Ectodermal cell (in vitro differentiated cells): Measurements from ENCODE around the gene RFX1.
"Not testable (repeated sequence)": the region's sequence is repeated elsewhere in the genome, so short reads cannot be mapped to it uniquely, and the experiment has no call there.

Experiments used
- H3K27ac ChIP-seq: 2 replicates; pipeline ENCODE4 v1.7.0; 2013; ENCODE audit warnings: mild to moderate bottlenecking, low read depth, low read length; ENCODE audit not compliant: insufficient read depth, poor library complexity, severe bottlenecking
- H3K27me3 ChIP-seq: 2 replicates; pipeline ENCODE4 v1.7.0; 2013; ENCODE audit warnings: mild to moderate bottlenecking, low read length; ENCODE audit not compliant: insufficient read depth, control insufficient read depth, poor library complexity, severe bottlenecking
- H3K36me3 ChIP-seq: one replicate; pipeline ENCODE4 v1.7.0; 2013; ENCODE audit warnings: low read length; ENCODE audit not compliant: control insufficient read depth, insufficient read depth
- H3K4me1 ChIP-seq: one replicate; pipeline ENCODE4 v1.7.0; 2013; ENCODE audit warnings: low read length; ENCODE audit not compliant: control insufficient read depth, insufficient read depth
- H3K4me3 ChIP-seq: 2 replicates; pipeline ENCODE4 v1.7.0; 2013; ENCODE audit warnings: low read depth, low read length, control low read depth; ENCODE audit not compliant: insufficient read depth
- H3K9me3 ChIP-seq: 2 replicates; pipeline ENCODE4 v1.7.0; 2013; ENCODE audit warnings: mild to moderate bottlenecking, low read length, moderate library complexity; ENCODE audit not compliant: control insufficient read depth
- WGBS, 2 experiments: methylation state at CpG; one replicate each; pipeline ENCODE4 v1.1.7; 2013; ENCODE audit warnings: missing lambda C conversion rate in 2 of 2; 5-methylcytosine and 5-hydroxymethylcytosine counted together

RFX1 gene

DNA sequence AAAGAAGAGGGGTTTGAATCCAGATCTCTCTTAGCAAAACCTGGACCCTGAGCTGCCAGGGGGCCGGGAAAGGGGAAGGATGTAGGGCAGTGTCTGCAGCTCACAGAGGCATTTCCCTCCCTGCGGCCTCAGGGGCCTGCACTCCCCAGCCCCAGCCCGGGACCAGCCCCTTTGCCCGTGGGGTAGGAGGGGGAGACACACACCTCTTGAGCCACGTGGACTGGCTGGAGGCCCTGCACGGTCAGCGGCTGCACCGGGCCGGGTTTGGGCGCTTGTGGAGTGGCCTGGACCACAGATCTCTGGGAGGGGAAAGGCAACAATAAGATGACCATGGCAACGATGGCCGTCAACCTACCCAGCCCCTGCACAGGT is 26.9 kb downstream of the RFX1 start:
- Histone ChIP-seq H3K27ac (no peak overlapping the region), H3K4me3 (peak overlapping the region; percentile 40), H3K36me3 (no peaks in the 10 kb centered on the region), H3K27me3 (no peaks in the 10 kb centered on the region), H3K9me3 (no peaks in the 10 kb centered on the region), H3K4me1 (peaks cover 10% of the 10 kb centered on the region)
- WGBS, 2 experiments, result 41 to 44% methylated on average over 12 of the region's 12 CpGs

DNA sequence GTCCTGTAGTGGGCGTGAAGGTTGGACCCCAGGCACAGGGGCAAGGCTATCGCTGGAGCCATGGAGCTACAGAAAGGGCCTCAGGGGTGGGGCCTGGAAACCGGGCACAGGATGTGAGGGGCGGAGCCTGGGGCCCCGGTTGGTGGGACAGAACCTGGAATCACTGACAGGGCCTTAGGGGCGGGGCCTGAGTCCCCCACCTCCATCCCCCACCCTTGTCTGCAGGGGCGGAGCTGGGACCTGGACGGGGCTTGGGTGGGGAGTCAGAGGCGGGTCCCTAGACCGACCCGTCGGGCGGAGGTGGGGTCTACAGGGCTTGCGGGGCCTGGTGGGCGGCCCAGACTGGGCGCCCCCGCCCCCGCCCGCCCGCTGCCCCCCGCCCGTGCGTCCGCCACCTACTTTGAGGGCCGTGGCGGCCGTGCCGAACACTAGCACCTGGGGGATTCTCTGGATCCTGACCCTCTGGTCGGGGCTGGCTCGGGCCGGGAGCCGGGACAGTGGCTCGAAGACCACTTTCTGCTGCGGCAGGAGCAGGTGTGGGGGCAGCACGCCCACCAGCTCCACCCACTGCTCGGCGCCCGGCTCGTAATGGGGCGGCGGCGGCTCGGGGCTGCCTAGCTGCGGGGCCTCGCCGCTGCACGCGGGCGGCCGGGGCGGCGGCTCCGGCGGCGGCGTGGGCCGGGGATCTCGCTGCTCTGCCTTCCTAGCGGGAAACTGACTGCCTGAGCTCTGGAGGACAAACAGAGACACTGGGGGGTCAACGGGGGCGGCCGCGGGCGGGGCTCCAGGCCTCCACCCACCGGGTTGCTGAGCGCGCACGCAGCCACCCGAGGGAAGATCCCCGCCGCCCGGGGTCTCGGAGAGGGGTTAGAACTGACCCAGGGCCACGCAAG is 27.5 kb downstream of the RFX1 start:
- H3K4me3 ChIP-seq, result peak overlapping the region; percentile 40
- no peak overlapping the region for H3K27ac ChIP-seq
- no peaks in the 10 kb centered on the region for H3K36me3 ChIP-seq
- WGBS, 2 experiments, result 2% methylated on average over 74 of the region's 74 CpGs
- H3K9me3 ChIP-seq, result no peaks in the 10 kb centered on the region
- H3K27me3 ChIP-seq, result no peaks in the 10 kb centered on the region
- H3K4me1 ChIP-seq, result peaks cover 9% of the 10 kb centered on the region

DNA sequence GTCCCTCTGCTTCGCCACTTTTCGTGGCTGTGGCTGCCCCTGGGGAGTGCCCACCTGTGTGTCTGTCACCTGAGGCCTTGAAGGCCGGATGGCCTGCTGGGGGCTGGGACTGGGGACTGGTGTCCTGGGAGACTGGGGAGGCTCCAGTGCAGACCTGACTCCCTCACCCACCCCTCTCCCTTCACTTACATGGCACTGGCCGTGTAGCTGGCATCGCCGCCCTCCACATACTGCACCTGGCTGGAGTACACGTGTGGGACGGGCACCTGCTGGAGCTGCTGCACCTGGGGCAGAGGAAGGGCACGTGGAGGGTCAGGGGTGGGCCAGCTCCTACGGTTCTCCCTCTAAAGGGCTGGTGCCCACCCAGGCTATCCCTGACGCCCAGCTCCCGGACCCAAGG is 28.3 kb downstream of the RFX1 start:
- Histone ChIP-seq H3K27me3 (no peaks in the 10 kb centered on the region), H3K9me3 (no peaks in the 10 kb centered on the region), H3K27ac (no peak overlapping the region), H3K4me1 (peaks cover 9% of the 10 kb centered on the region), H3K36me3 (no peaks in the 10 kb centered on the region), H3K4me3 (no peak overlapping the region)
- WGBS, 2 experiments, result 91 to 92% methylated on average over 12 of the region's 12 CpGs

DNA sequence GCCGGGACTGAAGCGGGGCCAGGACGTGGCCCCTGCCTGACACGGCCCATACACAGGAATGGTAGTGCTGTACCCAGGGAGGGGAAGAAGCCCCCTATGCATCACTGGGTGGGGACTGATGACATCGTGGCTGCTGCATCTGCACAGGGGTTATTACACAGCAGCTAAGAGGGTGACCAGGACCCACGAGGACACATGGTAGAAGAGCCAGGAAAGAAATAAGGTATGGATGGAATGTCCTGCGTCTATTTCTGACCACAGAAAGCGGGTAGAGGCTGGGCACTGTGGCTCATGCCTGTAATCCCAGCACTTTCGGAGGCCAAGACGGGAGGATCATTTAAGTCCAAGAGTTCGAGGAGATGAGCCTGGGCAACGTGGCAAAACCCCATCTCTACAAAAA is 29.7 kb downstream of the RFX1 start:
- no peak overlapping the region for H3K27ac ChIP-seq
- WGBS, 2 experiments, result 93 to 94% methylated on average over 12 of the region's 12 CpGs
- no peak overlapping the region for H3K4me3 ChIP-seq
- no peaks in the 10 kb centered on the region for H3K27me3 ChIP-seq
- H3K4me1 ChIP-seq, result peaks cover 9% of the 10 kb centered on the region
- no peaks in the 10 kb centered on the region for H3K9me3 ChIP-seq
- no peaks in the 10 kb centered on the region for H3K36me3 ChIP-seq

DNA sequence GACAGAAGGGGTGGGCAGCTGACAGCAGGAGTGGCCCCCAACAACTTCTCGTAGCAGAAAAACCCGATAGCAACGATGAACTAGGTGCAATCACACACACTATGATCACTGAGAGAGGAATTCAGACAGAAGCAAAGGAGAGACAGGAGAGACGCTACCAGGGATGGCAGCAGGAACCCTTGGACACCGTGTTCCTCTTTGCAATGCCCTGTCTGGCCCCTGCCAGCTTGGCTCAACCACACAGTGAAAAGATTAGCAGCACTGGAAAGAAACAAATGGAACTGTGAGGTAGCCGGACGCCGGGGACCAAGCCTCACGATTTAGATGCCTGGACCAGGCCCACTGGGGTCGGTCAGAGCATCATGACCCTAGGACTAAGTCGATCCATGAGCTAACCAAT is 30.2 kb downstream of the RFX1 start:
- Histone ChIP-seq H3K4me1 (peaks cover 9% of the 10 kb centered on the region), H3K27me3 (no peaks in the 10 kb centered on the region), H3K9me3 (no peaks in the 10 kb centered on the region), H3K36me3 (no peaks in the 10 kb centered on the region), H3K27ac (no peak overlapping the region), H3K4me3 (no peak overlapping the region)
- WGBS, 2 experiments, result 93 to 94% methylated on average over 11 of the region's 11 CpGs

DNA sequence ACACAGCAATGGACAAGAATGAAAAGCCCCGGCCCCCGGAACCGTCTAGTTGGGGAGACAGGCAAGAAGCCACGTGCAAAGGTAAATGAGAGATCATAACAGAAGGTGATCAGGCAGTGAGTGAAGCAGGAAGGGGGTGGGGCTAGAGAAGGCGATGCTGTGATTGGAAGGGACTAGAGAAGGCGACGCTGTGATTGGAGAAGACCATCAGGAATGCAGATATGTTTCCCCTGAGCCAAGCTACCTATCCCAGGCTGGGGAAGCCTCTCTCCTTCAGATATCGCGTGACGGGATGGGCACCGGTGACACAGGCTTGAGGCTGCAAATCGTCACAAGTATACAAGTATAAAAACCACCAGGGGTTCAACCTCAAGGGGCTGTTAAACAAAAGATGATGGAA is 32.0 kb downstream of the RFX1 start:
- 38 to 43% methylated on average over 12 of the region's 12 CpGs for WGBS, 2 experiments
- Histone ChIP-seq H3K36me3 (peaks cover 4% of the 10 kb centered on the region), H3K27ac (no peak overlapping the region)

DNA sequence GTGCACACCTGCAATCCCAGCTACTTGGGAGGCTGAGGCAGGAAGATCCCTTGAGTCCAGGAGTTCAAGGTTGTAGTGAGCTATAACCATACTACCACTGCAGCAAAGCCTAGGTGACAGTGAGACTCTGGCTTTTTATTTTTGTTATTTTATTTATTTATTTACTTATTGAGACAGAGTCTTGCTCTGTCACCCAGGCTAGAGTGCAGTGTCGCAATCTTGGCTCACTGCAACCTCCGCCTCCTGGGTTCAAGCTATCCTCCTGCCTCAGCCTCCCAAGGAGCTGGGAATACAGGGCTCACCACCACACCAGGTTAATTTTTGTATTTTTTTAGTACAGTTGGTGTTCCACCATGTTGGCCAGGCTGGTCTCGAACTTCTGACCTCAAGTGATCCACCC is 32.6 kb downstream of the RFX1 start:
- not testable (repeated sequence) for H3K27ac ChIP-seq, H3K27me3 ChIP-seq, H3K4me1 ChIP-seq, H3K36me3 ChIP-seq, H3K9me3 ChIP-seq, H3K4me3 ChIP-seq
- 90 to 98% methylated on average over 3 of the region's 3 CpGs for WGBS, 2 experiments

More for the DNA sequence above, 32.0 kb downstream of the RFX1 start:
- H3K4me3 ChIP-seq, result no peak overlapping the region
- H3K9me3 ChIP-seq, result no peaks in the 10 kb centered on the region
- H3K27me3 ChIP-seq, result no peaks in the 10 kb centered on the region
- no peaks in the 10 kb centered on the region for H3K4me1 ChIP-seq

DNA sequence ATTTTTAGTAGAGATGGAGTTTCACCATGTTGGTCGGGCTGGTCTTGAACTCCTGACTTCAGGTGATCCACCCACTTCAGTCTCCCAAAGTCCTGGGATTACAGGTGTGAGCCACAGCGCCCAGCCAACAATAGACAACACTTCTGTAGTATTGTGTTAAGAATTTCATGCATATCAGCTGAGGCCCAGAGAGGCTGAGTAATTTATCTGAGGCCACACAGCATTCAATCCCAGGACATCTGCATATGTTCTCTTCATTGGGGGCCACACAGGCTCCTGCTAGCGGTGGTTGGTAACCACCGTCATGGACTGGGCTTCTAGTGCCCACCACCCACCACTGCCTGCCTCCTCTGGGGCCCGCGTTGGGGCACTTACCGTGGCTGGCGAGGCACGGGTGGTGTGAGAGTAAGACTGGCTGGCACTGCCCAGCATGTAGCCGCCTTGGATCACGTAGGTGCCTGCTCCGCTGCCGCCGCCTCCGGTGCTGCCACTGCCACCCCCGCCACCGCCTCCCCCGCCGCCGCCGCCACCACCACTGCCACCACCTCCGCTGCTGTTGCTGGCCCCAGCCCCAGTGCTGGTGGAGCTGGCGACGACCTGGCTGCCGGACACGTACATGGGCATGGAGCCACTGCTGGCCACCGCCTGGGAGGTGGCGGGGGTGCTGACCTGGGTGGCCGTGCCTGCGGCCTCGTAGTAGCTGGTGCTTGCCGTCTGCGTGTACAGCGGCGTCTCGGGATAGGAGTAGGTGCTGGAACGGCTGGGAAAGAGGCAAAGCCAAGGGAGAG is 33.6 kb downstream of the RFX1 start:
- H3K9me3 ChIP-seq, result no peaks in the 10 kb centered on the region
- 96% methylated on average over 37 of the region's 37 CpGs for WGBS, 2 experiments
- H3K4me1 ChIP-seq, result no peaks in the 10 kb centered on the region
- no peaks in the 10 kb centered on the region for H3K27me3 ChIP-seq
- H3K4me3 ChIP-seq, result no peak overlapping the region
- H3K27ac ChIP-seq, result no peak overlapping the region
- peaks cover 8% of the 10 kb centered on the region for H3K36me3 ChIP-seq

DNA sequence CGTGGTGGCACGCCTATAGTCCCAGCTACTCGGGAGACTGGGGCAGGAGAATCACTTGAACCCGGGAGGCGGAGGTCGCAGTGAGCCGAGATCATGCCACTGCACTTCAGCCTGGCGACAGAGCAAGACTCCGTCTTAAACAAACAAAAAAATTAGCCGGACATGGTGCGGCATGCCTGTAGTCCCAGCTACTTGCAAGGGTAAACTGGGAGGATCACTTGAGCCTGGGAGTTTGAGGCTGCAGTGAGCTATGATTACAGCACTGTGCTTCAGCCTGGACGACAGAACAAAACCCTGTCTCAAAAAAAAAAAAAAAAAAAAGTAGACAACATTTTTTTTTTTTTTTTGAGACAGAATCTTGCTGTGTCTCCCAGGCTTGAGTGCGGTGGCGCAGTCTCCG is 34.3 kb downstream of the RFX1 start:
- H3K36me3 ChIP-seq, result peaks cover 15% of the 10 kb centered on the region
- H3K4me1 ChIP-seq, H3K27me3 ChIP-seq, H3K27ac ChIP-seq, H3K4me3 ChIP-seq, H3K9me3 ChIP-seq: not testable (repeated sequence)
- 93 to 96% methylated on average over 15 of the region's 15 CpGs for WGBS, 2 experiments

DNA sequence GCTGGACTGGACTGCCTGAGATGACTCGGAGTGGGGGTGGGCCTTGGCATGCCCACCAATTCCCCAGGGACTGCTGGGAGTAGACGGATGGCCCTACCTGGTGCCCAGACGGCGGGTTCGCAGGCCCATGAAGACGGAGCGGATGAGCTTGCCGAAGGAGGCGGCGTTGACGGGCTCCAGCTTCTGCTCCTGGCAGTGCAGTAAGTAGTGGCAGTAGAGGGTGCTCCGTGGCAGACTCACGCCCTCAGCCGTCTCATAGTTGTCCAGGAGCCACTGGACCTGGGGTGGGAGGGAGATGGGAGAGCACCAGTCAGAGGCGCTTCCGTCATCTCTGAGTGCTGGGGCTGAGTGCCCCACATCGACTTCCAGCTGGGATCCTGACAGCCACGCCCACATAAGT is 36.2 kb downstream of the RFX1 start:
- Histone ChIP-seq H3K9me3 (no peaks in the 10 kb centered on the region), H3K4me3 (no peak overlapping the region), H3K27ac (no peak overlapping the region), H3K27me3 (no peaks in the 10 kb centered on the region), H3K36me3 (peaks cover 21% of the 10 kb centered on the region), H3K4me1 (no peaks in the 10 kb centered on the region)
- 92 to 97% methylated on average over 18 of the region's 18 CpGs for WGBS, 2 experiments
